Tibial nerve (tissue), 4 donors: Measurements from ENCODE around the gene ZMIZ2. TPM values are rescaled to one million over a fixed set of nuclear protein-coding genes. Genes with fewer than 3 reads are reported as not detected.

Experiments
- DNase-seq, 2 donors: peaks; one replicate each; pipeline ENCODE4 v3.0.0-alpha.2; 2019; ENCODE audit warnings: low spot score in 2 of 2
- H3K27ac ChIP-seq, 4 donors: fragments of 200-600 bp; sonication (generic) in 3 of 4; one replicate each; pipeline ENCODE4 v1.5.1; 2017 to 2019; ENCODE audit warnings: mild to moderate bottlenecking in 1 of 4
- H3K27me3 ChIP-seq, 2 donors: fragments of 200-600 bp; sonication (generic) in 1 of 2; one replicate each; pipeline versions ENCODE4 v1.5.1 to v1.6.0; 2017 to 2019
- H3K36me3 ChIP-seq, 3 donors: fragments of 200-600 bp; sonication (generic); one replicate each; pipeline ENCODE4 v1.5.1; 2018 to 2019
- H3K4me1 ChIP-seq, 4 donors: fragments of 200-600 bp; sonication (generic) in 3 of 4; one replicate each; pipeline ENCODE4 v1.5.1; 2017 to 2019
- H3K4me3 ChIP-seq, 4 donors: fragments of 200-600 bp; sonication (generic) in 3 of 4; one replicate each; pipeline ENCODE4 v1.5.1; 2017 to 2019; ENCODE audit warnings: mild to moderate bottlenecking in 1 of 4, moderate library complexity in 1 of 4
- H3K9me3 ChIP-seq, 4 donors: fragments of 200-600 bp; sonication (generic) in 3 of 4; one replicate each; pipeline ENCODE4 v1.5.1; 2017 to 2019
- EP300 ChIP-seq, 2 donors: sonication (generic); formaldehyde crosslinking; IDR thresholded peaks; one replicate each; pipeline ENCODE4 v1.6.1; 2017; ENCODE audit warnings: antibody characterized with exemption in 2 of 2, mild to moderate bottlenecking in 1 of 2
- POLR2A ChIP-seq, 2 donors: fragments of 450-650 bp; IDR thresholded peaks; one replicate each; pipeline ENCODE4 v1.6.1; 2017; ENCODE audit warnings: antibody characterized with exemption in 2 of 2, mild to moderate bottlenecking in 2 of 2, moderate library complexity in 2 of 2
- WGBS, 2 donors: methylation state at CpG; one replicate each; pipeline ENCODE4 v1.1.5; 2018; 5-methylcytosine and 5-hydroxymethylcytosine counted together
- total RNA-seq, 4 donors: library from RNA; depleted of rRNA; stranded (reverse); fragments of >200 nt; gene quantifications; one replicate each; pipeline ENCODE4 v1.1.0, GENCODE V29; 2016
- TF ChIP-seq, protein P1 (sequence below), 5 experiments: fragments of 200-600 bp in 3 of 5; fragments of 450-650 bp in 2 of 5; sonication (generic) in 3 of 5; IDR thresholded peaks; one replicate each; pipeline ENCODE4 v1.5.1; 2016 to 2019; ENCODE audit warnings: antibody characterized with exemption in 5 of 5, mild to moderate bottlenecking in 3 of 5, moderate library complexity in 2 of 5

ZMIZ2 gene
- total RNA-seq, 4 donors from 2014 or later = 24.7 to 48.9 (median 32.7) TPM

DNA sequence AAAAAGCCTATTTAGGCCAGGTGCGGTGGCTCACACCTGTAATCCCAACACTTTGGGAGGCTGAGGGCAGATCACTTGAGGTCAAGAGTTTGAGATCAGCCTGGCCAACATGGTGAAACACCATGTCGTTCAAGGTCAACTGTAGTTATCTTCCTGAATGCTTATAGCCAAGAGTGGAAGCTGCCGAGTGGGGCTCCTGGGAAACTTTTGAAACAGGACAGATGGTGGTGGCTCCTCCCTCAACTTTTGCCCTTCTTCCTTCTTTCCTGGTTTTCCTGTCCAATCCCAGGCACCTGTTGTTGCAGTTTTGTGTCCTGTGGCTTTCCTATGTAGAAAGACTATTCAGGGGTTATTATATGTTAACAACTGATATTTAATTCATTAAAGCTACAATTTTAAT lies 39.1 kb downstream of the ZMIZ2 start:
- no peaks in the 10 kb centered on the region for H3K27me3 ChIP-seq
- H3K4me3 ChIP-seq = no peak overlapping the region
- H3K27ac ChIP-seq = no peak overlapping the region
- no peaks in the 10 kb centered on the region for H3K36me3 ChIP-seq
- peaks cover 0 to 12% (median 0%) of the 10 kb centered on the region in 4 donors for H3K9me3 ChIP-seq
- WGBS, 2 donors = 82% methylated on average over 3 of the region's 3 CpGs
- H3K4me1 ChIP-seq = no peaks in the 10 kb centered on the region
- TF ChIP-seq EP300 (IDR thresholded peaks at IDR 0.05) = no peak
- no peak for TF ChIP-seq POLR2A (IDR thresholded peaks at IDR 0.05)
- TF ChIP-seq, protein P1, sequence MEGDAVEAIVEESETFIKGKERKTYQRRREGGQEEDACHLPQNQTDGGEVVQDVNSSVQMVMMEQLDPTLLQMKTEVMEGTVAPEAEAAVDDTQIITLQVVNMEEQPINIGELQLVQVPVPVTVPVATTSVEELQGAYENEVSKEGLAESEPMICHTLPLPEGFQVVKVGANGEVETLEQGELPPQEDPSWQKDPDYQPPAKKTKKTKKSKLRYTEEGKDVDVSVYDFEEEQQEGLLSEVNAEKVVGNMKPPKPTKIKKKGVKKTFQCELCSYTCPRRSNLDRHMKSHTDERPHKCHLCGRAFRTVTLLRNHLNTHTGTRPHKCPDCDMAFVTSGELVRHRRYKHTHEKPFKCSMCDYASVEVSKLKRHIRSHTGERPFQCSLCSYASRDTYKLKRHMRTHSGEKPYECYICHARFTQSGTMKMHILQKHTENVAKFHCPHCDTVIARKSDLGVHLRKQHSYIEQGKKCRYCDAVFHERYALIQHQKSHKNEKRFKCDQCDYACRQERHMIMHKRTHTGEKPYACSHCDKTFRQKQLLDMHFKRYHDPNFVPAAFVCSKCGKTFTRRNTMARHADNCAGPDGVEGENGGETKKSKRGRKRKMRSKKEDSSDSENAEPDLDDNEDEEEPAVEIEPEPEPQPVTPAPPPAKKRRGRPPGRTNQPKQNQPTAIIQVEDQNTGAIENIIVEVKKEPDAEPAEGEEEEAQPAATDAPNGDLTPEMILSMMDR (IDR thresholded peaks at IDR 0.05) = no peak
- DNase-seq = no peak

DNA sequence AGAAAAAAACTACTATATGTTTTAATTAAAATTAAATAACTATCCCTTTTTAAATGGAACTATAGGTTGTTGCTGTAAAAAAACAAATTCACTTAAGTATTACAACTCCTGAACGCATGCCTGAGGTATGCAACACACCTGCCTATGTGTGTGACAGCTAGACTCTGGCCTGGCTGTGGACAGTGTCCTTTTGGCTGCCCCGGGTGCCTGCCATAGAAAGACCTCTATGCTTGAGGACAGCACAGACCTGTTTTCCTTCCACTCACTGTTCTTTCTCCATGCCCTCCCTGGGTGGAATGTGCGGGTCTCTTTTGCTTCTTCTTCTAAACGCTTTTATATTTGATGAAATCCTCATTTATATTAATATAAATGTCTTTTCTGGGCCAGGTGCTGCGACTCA lies 41.3 kb downstream of the ZMIZ2 start:
- Histone ChIP-seq H3K27me3 (no peaks in the 10 kb centered on the region), H3K4me3 (no peak overlapping the region), H3K27ac (no peak overlapping the region), H3K9me3 (no peaks in the 10 kb centered on the region), H3K36me3 (no peaks in the 10 kb centered on the region), H3K4me1 (no peaks in the 10 kb centered on the region)
- WGBS, 2 donors = 83 to 85% methylated on average over 5 of the region's 5 CpGs
- TF ChIP-seq, protein P1 (IDR thresholded peaks at IDR 0.05) = no peak
- TF ChIP-seq EP300 (IDR thresholded peaks at IDR 0.05) = no peak
- no peak for TF ChIP-seq POLR2A (IDR thresholded peaks at IDR 0.05)
- DNase-seq = no peak

DNA sequence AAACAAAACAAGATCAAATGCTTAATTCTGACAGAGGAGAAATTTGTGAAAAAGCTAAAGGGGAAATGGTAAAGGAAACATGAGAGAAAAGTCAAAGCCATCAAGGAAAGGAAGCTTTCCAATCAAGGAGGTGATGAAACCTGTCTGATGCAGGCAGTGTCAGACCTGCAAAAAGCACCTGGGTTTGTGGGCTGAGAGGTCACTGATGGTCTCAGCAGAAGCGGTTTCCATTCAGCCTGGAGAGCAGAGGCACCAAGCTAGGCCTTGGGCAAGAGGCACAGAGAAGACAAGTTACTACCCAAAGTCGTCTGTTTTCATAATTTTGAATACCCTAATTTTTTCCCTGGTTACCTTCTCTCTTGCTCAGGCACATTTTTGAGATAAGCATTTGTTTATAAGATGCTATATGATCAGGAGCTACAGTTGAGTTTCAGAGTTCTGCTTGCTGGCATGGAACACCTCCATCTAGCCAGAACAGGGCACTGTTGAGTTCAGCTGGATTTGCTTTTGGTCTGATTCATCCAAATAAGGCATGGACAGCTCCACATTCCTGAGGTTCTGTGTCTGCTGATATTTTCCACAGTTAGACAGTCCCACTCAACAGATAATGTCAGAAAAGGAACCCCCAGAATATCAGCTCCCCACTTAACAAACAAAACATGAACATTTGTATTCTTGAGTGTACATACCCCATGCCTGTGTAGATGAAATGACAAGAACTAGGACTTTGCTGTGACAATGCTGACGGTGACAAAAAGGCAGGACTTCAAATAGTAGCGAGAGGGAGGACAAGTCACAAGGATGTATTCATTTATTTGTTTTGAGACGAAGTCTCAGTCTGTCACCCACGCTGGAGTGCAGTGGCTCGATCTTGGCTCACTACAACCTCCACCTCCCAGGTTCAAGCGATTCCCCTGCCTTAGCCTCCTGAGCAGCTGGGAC lies 42.9 kb downstream of the ZMIZ2 start:
- no peaks in the 10 kb centered on the region for H3K9me3 ChIP-seq
- H3K4me1 ChIP-seq = peaks cover 0 to 8% (median 2%) of the 10 kb centered on the region in 4 donors
- no peaks in the 10 kb centered on the region for H3K27me3 ChIP-seq
- 74 to 75% methylated on average over 8 of the region's 8 CpGs for WGBS, 2 donors
- H3K27ac ChIP-seq = peak overlapping the region in 1 of 4 donors; percentile 23
- no peak overlapping the region for H3K4me3 ChIP-seq
- DNase-seq = no peak
- H3K36me3 ChIP-seq = no peaks in the 10 kb centered on the region
- TF ChIP-seq POLR2A (IDR thresholded peaks at IDR 0.05) = no peak
- TF ChIP-seq, protein P1 (IDR thresholded peaks at IDR 0.05) = no peak
- TF ChIP-seq EP300 (IDR thresholded peaks at IDR 0.05) = no peak

DNA sequence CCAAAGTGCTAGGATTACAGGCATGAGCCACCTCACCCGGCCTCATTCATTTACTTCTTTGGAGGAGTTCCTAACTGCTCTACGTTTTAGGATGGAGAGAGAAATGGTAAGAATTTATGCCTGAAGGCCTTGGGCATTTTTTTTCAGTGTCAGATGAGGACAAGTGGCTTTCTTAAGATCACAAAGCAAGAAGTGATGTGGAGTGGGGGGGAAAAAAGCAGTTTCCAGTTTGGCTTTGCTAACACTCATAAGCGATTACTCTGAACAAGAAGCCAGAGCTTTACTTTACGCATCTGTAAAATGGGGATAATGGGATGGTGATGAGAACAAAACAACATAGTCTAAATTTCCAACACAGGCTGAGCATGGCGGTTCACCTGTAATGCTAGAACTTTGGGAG lies 45.3 kb downstream of the ZMIZ2 start:
- 63 to 67% methylated on average over 5 of the region's 5 CpGs for WGBS, 2 donors
- no peak for DNase-seq
- Histone ChIP-seq H3K9me3 (no peaks in the 10 kb centered on the region), H3K27me3 (no peaks in the 10 kb centered on the region), H3K4me1 (peaks cover 0 to 20% (median 13%) of the 10 kb centered on the region in 4 donors), H3K4me3 (no peak overlapping the region), H3K27ac (no peak overlapping the region), H3K36me3 (no peaks in the 10 kb centered on the region)
- TF ChIP-seq POLR2A (IDR thresholded peaks at IDR 0.05) = no peak
- TF ChIP-seq, protein P1 (IDR thresholded peaks at IDR 0.05) = no peak
- no peak for TF ChIP-seq EP300 (IDR thresholded peaks at IDR 0.05)

DNA sequence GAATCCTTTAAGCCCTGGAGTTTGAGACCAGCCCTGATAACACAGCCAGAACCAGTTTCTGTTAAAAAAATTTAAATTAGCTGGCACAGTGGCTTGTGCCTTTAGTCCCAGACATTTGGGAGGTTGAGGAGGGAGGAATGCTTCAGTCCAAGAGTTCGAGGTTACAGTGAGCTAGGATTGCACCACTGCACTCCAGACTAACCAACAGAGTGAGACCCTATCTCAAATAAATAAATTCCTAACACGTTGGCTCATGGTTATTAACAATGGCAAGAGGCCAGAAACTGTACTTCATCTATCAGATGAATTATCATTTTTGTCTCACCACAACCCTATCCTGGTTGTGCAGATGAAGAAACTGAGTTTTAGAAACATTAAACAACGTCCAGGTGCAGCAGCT lies 45.7 kb downstream of the ZMIZ2 start:
- no peaks in the 10 kb centered on the region for H3K27me3 ChIP-seq
- peaks cover 0 to 24% (median 17%) of the 10 kb centered on the region in 4 donors for H3K4me1 ChIP-seq
- no peak for DNase-seq
- H3K9me3 ChIP-seq = no peaks in the 10 kb centered on the region
- no peak overlapping the region for H3K4me3 ChIP-seq
- TF ChIP-seq, protein P1 (IDR thresholded peaks at IDR 0.05) = no peak
- no peak for TF ChIP-seq EP300 (IDR thresholded peaks at IDR 0.05)
- no peak for TF ChIP-seq POLR2A (IDR thresholded peaks at IDR 0.05)
- H3K27ac ChIP-seq = no peak overlapping the region
- WGBS, 2 donors = 38 to 44% methylated on average over 3 of the region's 3 CpGs
- peaks cover 0 to 2% (median 0%) of the 10 kb centered on the region in 3 donors for H3K36me3 ChIP-seq
